HG03469 (cell line): Measurements from ENCODE around the gene GPR171.
"Not testable (repeated sequence)": the region's sequence is repeated elsewhere in the genome, so short reads cannot be mapped to it uniquely, and the experiment has no call there.

Source experiments
- ATAC-seq: cut with Tn5 transposase; IDR thresholded peaks from one replicate; pipeline ENCODE4 v1.9.1; 2021; ENCODE audit warnings: mild to moderate bottlenecking, moderate library complexity, moderate number of reproducible peaks; ENCODE audit not compliant: unreplicated experiment

GPR171 gene

GRCh38 chr3:151203051-151203420, at the start of gene GPR171:
Gene GPR171, minus strand, starts transcription at chr3:151203216. Its CDS starts 3,830 bp downstream, at chr3:151199386.
- ATAC-seq: peak; percentile 89

- ATAC-seq: no peak
Observed at GRCh38 chr3:151248772-151249337, 45.8 kb upstream of the GPR171 start.

DNA sequence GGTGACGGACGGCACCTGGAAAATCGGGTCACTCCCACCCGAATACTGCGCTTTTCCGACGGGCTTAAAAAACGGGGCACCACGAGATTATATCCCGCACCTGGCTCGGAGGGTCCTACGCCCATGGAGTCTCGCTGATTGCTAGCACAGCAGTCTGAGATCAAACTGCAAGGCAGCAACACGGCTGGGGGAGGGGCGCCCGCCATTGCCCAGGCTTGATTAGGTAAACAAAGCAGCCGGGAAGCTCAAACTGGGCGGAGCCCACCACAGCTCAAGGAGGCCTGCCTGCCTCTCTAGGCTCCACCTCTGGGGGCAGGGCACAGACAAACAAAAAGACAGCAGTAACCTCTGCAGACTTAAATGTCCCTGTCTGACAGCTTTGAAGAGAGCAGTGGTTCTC, 39.0 kb upstream of the GPR171 start:
- ATAC-seq: not testable (repeated sequence)

DNA sequence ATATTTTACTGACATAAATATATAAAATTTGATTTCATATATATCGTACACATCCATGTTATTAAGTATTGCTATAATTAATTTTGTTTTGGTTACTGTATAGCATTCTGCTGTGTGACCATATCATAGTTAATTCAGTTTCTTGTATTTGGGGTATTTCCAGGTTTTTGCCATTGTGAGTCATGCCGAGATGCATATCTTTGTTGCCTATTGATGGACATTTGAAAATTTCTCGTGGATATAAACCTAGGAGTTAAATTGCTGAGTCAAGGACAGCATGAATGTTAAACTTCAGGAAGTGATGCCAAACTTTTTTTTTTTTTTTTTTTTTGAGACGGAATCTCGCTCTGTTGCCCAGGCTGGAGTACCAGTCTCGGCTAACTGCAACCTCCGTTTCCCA, 33.7 kb upstream of the GPR171 start:
- ATAC-seq: no peak

DNA sequence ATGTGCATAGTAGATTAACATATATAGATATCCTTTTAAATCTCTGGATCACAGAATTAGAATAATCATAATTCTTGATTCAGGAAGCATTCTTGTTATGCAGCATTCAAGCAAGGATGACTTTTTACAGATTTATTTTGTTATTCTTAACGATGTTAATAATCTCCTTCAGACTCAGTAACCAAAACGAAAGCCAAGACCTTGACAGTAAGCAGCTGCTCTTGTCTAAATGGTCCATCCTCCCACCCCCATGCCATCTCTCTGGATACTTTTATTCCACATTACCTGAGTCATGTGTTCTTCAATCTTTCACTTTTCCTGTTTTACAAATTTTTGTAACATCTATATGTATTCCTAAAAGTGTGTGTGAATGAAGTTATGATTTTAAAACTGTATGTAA, 33.3 kb upstream of the GPR171 start:
- ATAC-seq: no peak

GRCh38 chr3:151234825-151235224, 31.8 kb upstream of the GPR171 start:
- ATAC-seq: no peak

DNA sequence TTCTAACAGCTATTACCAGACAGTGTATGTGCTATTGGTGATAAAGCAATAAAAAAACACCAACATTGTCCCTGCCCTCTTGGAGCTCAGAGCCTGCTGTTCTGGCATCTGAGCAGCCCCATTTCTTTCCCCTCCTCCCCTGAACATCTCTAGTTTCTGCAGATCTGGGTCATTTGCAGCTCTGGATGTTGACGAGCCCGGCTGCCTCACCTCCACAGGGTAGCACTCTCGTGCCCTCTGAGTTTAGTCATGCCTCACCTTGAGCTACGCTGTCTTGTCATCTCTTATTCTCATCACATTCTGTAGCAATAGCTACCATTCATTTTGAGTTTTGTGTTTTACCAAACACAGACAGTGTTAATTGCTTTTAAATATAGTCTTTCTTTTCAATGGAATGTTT, 30.0 kb upstream of the GPR171 start:
- ATAC-seq: no peak

DNA sequence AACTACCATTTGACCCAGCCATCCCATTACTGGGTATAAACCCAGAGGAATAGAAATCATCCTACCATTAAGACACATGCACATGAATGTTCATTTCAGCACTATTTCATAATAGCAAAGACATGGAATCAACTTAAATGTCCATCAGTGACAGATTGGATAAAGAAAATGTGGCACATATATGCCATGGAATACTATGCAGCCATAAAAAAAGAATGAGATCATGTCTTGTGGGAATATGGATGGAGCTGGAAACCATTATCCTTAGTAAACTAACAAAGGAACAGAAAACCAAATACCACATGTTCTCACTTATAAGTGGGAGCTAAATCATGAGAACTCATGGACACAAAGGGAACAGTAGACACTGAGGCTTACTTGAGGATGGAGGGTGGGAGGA, 29.4 kb upstream of the GPR171 start:
- ATAC-seq: not testable (repeated sequence)

- ATAC-seq: no peak
Observed at GRCh38 chr3:151230646-151231045, 27.6 kb upstream of the GPR171 start.

DNA sequence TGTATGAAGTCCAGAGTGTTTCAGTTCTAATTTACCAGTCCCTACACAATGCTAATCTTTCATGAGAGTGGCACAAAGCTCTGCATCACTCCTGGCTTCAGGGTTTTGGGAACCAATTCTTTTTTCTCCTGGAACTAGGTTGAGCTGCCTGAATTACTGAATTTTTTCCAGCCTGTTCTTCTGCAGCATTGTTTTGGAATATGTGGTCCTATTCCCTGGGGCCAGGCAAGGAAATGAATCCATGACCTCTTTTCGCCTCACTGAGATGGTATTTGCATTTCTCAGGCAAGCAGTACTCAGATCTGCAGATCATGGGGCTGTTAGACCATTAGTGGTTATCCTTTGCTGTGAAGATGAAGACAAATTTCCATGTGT, 25.6 kb upstream of the GPR171 start:
- no peak for ATAC-seq

DNA sequence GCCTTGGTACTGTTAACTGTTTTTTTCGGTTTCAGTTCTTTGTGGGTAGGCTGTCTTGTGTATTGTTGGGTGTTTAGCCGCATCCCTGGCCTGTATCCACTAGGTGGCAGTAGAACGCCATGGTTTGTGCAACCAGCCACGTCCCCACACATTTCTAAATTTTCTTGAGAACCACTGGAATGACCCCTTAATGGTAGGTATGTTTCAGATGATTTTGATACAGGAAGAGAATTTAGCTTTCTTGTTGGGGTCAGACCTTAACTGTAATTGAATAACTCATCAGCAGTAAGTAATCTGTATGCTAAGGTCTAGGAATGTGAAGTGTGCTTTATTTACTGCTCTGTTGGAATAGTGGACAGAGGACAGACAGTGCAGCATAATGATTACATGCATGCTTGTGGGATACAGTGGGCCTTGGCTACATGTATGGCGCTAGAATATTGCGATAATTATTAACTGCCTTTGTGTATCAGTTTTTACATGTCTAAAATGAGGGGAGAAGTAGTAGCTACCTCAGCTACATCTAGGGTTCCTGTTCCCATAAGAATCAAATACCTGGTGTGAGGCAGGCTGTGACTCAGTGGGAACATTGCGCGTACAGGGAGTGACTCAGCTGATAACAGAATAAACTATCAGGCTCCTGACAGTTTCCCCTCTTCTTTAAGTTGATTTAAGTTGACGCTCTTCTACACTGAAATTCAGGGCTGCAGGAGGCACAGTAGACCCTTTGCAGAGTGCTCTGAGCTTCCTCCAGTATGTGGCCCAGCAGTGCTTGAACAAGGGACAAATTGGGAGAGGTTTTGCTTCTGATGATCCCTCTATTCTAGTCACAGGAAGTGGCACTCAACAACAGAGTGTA, 25.0 kb upstream of the GPR171 start:
- ATAC-seq: peak; percentile 87

- ATAC-seq: peak; percentile 19
Observed at GRCh38 chr3:151227266-151227806, 24.3 kb upstream of the GPR171 start.

DNA sequence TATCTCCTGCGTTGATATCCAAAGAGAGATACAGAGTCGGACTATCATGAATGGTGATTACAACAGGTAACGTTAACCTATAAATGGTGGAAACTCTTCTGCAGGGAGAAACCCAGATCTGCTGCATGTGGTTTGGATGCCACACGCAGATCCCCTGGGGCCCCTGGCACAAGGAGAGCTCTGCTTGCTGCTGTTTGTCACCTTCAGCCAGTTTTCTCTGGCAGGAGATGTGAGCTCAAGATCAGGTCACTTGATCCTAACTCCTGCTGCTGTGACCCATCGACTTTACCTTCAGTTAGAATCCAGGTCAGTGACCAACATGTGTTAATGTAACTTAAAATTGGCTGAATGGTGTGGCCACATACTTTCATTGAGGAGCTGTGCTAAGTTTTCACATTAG, 23.8 kb upstream of the GPR171 start:
- ATAC-seq: no peak

GRCh38 chr3:151226088-151226563, 23.1 kb upstream of the GPR171 start:
- no peak for ATAC-seq

GRCh38 chr3:151225040-151225975, 22.3 kb upstream of the GPR171 start:
- ATAC-seq: no peak

DNA sequence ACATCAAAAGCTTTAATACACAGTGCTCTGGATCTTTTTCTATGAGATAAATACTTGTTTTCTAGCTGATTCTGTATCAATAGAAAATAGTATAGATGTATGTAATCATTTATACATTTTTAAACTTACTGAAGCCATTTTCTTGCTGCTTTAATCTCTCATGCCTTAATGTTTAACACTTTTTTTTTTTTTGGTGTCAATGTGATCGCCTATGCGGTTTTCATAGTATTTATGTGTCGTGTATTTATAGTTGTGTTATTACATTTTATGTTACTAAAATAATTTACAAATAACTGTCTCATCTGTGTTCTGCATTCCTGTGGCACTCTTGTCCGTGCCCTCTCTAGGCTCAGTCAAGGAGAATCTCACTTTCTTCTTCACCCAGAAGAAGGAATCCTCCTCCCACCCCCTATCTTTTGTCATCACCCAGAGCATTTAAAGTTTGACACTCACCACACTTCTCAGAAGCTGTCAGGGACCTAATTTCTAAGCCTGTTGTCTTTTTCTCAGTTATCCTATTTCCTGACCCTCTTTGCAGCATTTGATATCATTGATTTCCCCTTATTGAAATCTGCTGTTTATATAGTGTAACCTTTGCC, 21.4 kb upstream of the GPR171 start:
- no peak for ATAC-seq

GRCh38 chr3:151219056-151219455, 16.0 kb upstream of the GPR171 start:
- ATAC-seq: no peak

GRCh38 chr3:151218136-151218535, 15.1 kb upstream of the GPR171 start:
- no peak for ATAC-seq

GRCh38 chr3:151216641-151217607, 13.9 kb upstream of the GPR171 start:
- no peak for ATAC-seq
